Activated CD4-positive, alpha-beta T cell treated with anti-CD3 and anti-CD28 coated beads, Interleukin-2, Interleukin-4, amounts not matched to agents 100 ng/mL and 50 ng/mL, durations not matched to agents 16 hours and 8 hours (primary cell): Measurements from ENCODE around the gene SNX15.

ENCODE experiments used
- DNase-seq: peaks from one replicate; pipeline ENCODE4 v3.0.0-alpha.2; 2020; ENCODE audit warnings: low spot score

The SNX15 gene

DNA sequence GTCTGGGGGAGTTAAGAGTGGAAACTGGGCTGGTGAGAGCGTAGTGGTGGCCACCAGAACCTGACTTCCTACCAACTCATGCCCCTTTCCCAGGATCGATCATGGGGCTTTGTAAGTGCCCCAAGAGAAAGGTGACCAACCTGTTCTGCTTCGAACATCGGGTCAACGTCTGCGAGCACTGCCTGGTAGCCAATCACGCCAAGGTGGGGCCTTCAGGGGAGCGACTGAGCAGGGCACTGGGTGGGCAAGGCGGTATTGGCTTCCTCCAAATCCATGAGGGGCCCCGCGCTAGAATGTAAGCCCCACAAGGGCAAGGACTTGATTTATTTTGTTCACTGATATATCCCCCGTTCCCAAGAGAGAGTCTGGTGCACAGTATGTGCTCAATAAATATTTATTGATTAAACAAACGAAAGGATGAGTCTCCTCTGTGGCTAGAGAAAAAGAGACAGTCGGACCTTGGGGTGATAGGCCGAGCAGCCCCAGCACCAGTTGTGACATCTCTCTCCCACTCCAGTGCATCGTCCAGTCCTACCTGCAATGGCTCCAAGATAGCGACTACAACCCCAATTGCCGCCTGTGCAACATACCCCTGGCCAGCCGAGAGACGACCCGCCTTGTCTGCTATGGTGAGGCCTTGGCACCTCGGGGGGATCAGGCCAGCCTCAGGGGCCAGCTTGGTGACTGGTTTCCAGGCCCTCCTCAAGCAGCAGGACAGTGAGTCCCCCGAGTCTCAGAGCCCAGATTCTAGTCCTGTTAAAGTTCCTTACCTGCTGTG is 57.5 kb downstream of the SNX15 start:
- no peak for DNase-seq

DNA sequence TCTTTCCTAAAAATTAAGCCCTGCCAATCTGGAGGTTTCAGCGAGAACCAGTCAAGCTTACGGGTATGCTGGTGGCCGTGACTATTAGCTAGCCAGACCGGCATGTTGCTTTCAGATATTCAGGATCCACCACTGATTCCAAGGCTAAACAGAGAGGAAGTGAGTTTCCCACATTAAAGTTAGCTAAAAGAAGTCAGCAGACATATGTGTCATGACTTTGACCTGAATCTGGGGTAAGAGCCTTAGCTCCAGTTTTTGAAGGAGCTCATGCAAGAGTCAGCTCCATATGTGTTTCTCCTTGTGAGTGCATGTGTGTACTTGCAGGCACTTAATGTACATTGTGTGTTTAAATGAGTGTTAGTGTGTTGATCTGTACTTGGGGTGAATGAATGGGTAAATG is 58.2 kb downstream of the SNX15 start:
- DNase-seq = no peak

- no peak for DNase-seq
Measured at GRCh38 chr11:65086809-65087208, 59.6 kb downstream of the SNX15 start.

- no peak for DNase-seq
Measured at GRCh38 chr11:65087216-65087615, 60.0 kb downstream of the SNX15 start.

DNA sequence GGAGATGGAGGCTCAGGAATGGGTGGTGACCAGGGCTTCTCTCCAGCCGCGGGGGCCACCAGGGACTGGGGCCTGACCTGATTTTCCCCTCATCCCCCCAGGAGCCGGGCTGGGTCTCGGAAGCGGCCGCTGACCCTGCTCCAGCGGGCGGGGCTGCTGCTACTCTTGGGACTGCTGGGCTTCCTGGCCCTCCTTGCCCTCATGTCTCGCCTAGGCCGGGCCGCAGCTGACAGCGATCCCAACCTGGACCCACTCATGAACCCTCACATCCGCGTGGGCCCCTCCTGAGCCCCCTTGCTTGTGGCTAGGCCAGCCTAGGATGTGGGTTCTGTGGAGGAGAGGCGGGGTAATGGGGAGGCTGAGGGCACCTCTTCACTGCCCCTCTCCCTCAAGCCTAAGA is 60.6 kb downstream of the SNX15 start:
- no peak for DNase-seq

GRCh38 chr11:65089621-65090020 is 62.4 kb downstream of the SNX15 start:
- no peak for DNase-seq
